OCI-LY7 (cell line): ENCODE measurements around the gene CEP63. TPM values are rescaled to one million over a fixed set of nuclear protein-coding genes. Genes with fewer than 3 reads are reported as not detected.

Source experiments
- BruUV-seq: library from RNA; stranded (reverse); fragments of 400-500 nt; replicated peaks from 2 replicates; lab custom pipeline; 2021; lab: Mats Ljungman, UMichigan
- CTCF ChIA-PET: fragments of 300-600 bp; sonication (Branson Sonifier 250); formaldehyde crosslinking; loops from one replicate; lab custom pipeline; 2022; ENCODE audit warnings: antibody characterized with exemption; ENCODE audit not compliant: unreplicated experiment; lab: Charles Lee
- POLR2A ChIA-PET: fragments of 300-600 bp; sonication (Branson Sonifier 250); formaldehyde crosslinking; loops from one replicate; lab custom pipeline; 2022; ENCODE audit warnings: antibody characterized with exemption; lab: Charles Lee
- DNase-seq: peaks from one replicate; pipeline ENCODE4 v3.0.0-alpha.2; 2015; ENCODE audit warnings: low spot score
- H2AFZ ChIP-seq: fragments of 200-600 bp; sonication (generic), shearing (Covaris generic); 2 replicates; pipeline ENCODE4 v1.6.1; 2014; ENCODE audit warnings: mild to moderate bottlenecking, antibody characterized with exemption, low read length, moderate library complexity
- H3K27ac ChIP-seq: fragments of 200-600 bp; sonication (generic); 2 replicates; pipeline ENCODE4 v1.5.1; 2014; ENCODE audit warnings: mixed run types, low read depth, mild to moderate bottlenecking, moderate library complexity, low read length, inconsistent platforms; ENCODE audit not compliant: poor library complexity, severe bottlenecking
- H3K36me3 ChIP-seq: fragments of 200-600 bp; sonication (generic); 2 replicates; pipeline ENCODE4 v1.6.1; 2014; ENCODE audit warnings: mild to moderate bottlenecking, antibody characterized with exemption, low read length, moderate library complexity, mixed read lengths; ENCODE audit not compliant: insufficient read depth
- H3K4me1 ChIP-seq: fragments of 200-600 bp; sonication (generic); 2 replicates; pipeline ENCODE4 v1.5.1; 2014; ENCODE audit warnings: mild to moderate bottlenecking, low read length; ENCODE audit not compliant: insufficient read depth, poor library complexity, severe bottlenecking
- H3K4me2 ChIP-seq: fragments of 200-600 bp; sonication (generic); 2 replicates; pipeline ENCODE4 v1.6.1; 2014; ENCODE audit warnings: mild to moderate bottlenecking, low read length
- H3K4me3 ChIP-seq: fragments of 200-600 bp; sonication (generic); 2 replicates; pipeline ENCODE4 v1.5.1; 2014; ENCODE audit warnings: mild to moderate bottlenecking, low read depth, low read length; ENCODE audit not compliant: poor library complexity, severe bottlenecking
- H3K79me2 ChIP-seq: fragments of 200-600 bp; sonication (generic); 2 replicates; pipeline ENCODE4 v1.6.1; 2016; ENCODE audit warnings: low read depth, mild to moderate bottlenecking, low read length, moderate library complexity, mixed read lengths; ENCODE audit not compliant: insufficient read depth
- H3K9me2 ChIP-seq: fragments of 200-600 bp; sonication (generic); 2 replicates; pipeline ENCODE4 v1.6.1; 2016; ENCODE audit warnings: mild to moderate bottlenecking, low read length, mixed read lengths; ENCODE audit not compliant: insufficient read depth
- H3K9me3 ChIP-seq: fragments of 200-600 bp; sonication (generic); 2 replicates; pipeline ENCODE4 v1.6.1; 2014; ENCODE audit warnings: mild to moderate bottlenecking, mixed run types, low read length, mixed read lengths
- H4K20me1 ChIP-seq: fragments of 200-600 bp; sonication (generic); 2 replicates; pipeline ENCODE4 v1.6.1; 2014; ENCODE audit warnings: mild to moderate bottlenecking, antibody characterized with exemption, low read length, moderate library complexity, mixed read lengths; ENCODE audit not compliant: insufficient read depth
- EZH2phosphoT487 ChIP-seq: fragments of 200-600 bp; sonication (generic); IDR thresholded peaks from 2 replicates; pipeline ENCODE4 v1.6.1; 2018; ENCODE audit warnings: low read depth, borderline replicate concordance, mild to moderate bottlenecking, mixed run types, antibody characterized with exemption, low read length, moderate library complexity, mixed read lengths
- intact Hi-C: fragments of 100-400 bp; cut with micrococcal nuclease; formaldehyde crosslinking; loops from one replicate; pipeline ENCODE4 v1.10.0; 2022; ENCODE audit not compliant: unreplicated experiment
- total RNA-seq, 2 experiments: library from RNA; depleted of rRNA in 1 of 2; stranded (reverse); fragments of >200 nt in 1 of 2; shearing (Covaris generic) in 1 of 2; gene quantifications; 2 replicates each; pipeline ENCODE4 v1.2.3, GENCODE V29; 2014 to 2022
- TF ChIP-seq, protein P1 (sequence below): fragments of 200-600 bp; sonication (generic); conservative IDR thresholded peaks from 2 replicates; pipeline ENCODE4 v1.5.1; 2014; ENCODE audit warnings: mild to moderate bottlenecking, antibody characterized with exemption, low read length, moderate library complexity, mixed read lengths

Gene CEP63
- total RNA-seq, 2 experiments from 2014 or later, result 42.8 to 45.7 TPM

DNA sequence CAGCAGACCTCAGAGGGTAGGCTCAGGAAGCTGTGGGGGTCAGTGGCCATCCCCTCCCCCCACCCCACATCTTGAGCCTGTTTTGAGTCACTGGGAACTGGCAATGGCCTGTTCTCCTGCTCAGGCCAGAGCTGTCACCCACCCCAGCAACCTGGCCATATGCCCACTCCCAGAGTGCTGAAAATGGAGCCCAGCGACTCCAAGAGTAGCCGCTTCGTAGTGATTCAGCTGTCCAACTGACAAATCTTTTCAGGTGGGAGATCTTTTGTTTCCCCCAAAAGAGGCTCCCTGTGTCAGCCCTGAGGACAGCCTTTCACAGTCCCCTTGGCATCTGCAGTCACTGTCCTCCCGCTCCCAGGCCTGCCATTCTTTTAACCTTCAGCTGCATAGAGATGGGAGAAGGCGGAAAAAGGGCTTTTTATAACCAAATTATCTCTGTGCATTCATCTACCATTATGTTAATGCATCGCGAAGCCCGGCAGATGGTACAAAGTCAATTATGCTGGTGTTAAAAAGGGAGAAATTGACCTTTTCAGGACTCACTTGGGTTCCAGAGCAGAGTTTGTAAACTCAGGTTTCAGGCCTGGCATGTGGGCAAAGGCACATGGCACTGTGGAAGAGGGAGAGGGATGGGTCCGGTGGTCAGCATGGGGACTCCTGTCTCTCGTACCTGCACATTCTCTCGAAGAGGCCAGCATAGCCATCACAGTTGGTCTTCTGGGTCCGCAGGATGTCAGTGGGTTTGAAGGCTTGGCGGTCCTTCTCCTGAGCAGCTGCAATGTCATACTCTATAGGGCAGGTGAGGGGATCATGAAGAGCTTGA, 132.8 kb downstream of the CEP63 start:
- no peak for DNase-seq
- TF ChIP-seq, protein P1, sequence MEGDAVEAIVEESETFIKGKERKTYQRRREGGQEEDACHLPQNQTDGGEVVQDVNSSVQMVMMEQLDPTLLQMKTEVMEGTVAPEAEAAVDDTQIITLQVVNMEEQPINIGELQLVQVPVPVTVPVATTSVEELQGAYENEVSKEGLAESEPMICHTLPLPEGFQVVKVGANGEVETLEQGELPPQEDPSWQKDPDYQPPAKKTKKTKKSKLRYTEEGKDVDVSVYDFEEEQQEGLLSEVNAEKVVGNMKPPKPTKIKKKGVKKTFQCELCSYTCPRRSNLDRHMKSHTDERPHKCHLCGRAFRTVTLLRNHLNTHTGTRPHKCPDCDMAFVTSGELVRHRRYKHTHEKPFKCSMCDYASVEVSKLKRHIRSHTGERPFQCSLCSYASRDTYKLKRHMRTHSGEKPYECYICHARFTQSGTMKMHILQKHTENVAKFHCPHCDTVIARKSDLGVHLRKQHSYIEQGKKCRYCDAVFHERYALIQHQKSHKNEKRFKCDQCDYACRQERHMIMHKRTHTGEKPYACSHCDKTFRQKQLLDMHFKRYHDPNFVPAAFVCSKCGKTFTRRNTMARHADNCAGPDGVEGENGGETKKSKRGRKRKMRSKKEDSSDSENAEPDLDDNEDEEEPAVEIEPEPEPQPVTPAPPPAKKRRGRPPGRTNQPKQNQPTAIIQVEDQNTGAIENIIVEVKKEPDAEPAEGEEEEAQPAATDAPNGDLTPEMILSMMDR, result no peak
- no peak for TF ChIP-seq EZH2phosphoT487
- Histone ChIP-seq H3K27ac (no peak overlapping the region), H3K36me3 (no peaks in the 10 kb centered on the region), H3K4me1 (no peaks in the 10 kb centered on the region), H3K79me2 (no peaks in the 10 kb centered on the region), H3K9me2 (no peaks in the 10 kb centered on the region), H3K9me3 (no peaks in the 10 kb centered on the region), H4K20me1 (no peaks in the 10 kb centered on the region), H3K4me3 (no peak overlapping the region), H3K4me2 (no peak overlapping the region), H2AFZ (no peak overlapping the region)
- intact Hi-C loops, result no loop called here
- no TSS peak for BruUV-seq
- ChIA-PET CTCF (no interaction called here), POLR2A (no interaction called here)

GRCh38 chr3:134619301-134619615, 133.4 kb downstream of the CEP63 start:
- ChIA-PET POLR2A (no interaction called here), CTCF (no interaction called here)
- BruUV-seq, result no TSS peak
- no peaks in the 10 kb centered on the region for H3K36me3 ChIP-seq
- no peak overlapping the region for H2AFZ ChIP-seq
- H3K4me2 ChIP-seq, result no peak overlapping the region
- H3K79me2 ChIP-seq, result no peaks in the 10 kb centered on the region
- TF ChIP-seq, protein P1, result no peak
- TF ChIP-seq EZH2phosphoT487, result no peak
- H3K4me3 ChIP-seq, result no peak overlapping the region
- H3K9me3 ChIP-seq, result no peaks in the 10 kb centered on the region
- no peaks in the 10 kb centered on the region for H3K4me1 ChIP-seq
- no peak for DNase-seq
- no peaks in the 10 kb centered on the region for H3K9me2 ChIP-seq
- intact Hi-C loops, result no loop called here
- no peak overlapping the region for H3K27ac ChIP-seq
- H4K20me1 ChIP-seq, result no peaks in the 10 kb centered on the region

- no peak for DNase-seq
- no peaks in the 10 kb centered on the region for H3K9me3 ChIP-seq
- no peaks in the 10 kb centered on the region for H3K9me2 ChIP-seq
- no peak overlapping the region for H2AFZ ChIP-seq
- H3K4me1 ChIP-seq, result no peaks in the 10 kb centered on the region
- H3K36me3 ChIP-seq, result no peaks in the 10 kb centered on the region
- no peak overlapping the region for H3K4me3 ChIP-seq
- H3K79me2 ChIP-seq, result no peaks in the 10 kb centered on the region
- ChIA-PET CTCF (no interaction called here), POLR2A (no interaction called here)
- intact Hi-C loops, result no loop called here
- no peak overlapping the region for H3K4me2 ChIP-seq
- no peak overlapping the region for H3K27ac ChIP-seq
- no TSS peak for BruUV-seq
- TF ChIP-seq, protein P1, result no peak
- no peak for TF ChIP-seq EZH2phosphoT487
- H4K20me1 ChIP-seq, result no peaks in the 10 kb centered on the region
Measured at GRCh38 chr3:134619884-134620445, 134.1 kb downstream of the CEP63 start.
